Esophagus squamous epithelium (tissue), 5 donors: ENCODE results near the gene STAB1. TPM values are rescaled to one million over a fixed set of nuclear protein-coding genes. Genes with fewer than 3 reads are reported as not detected.

Experiments used
- DNase-seq: peaks from one replicate; lab custom pipeline; 2025; lab: John Stamatoyannopoulos, UW
- H3K27ac ChIP-seq, 4 donors: fragments of 200-600 bp; sonication (generic); one replicate each; pipeline ENCODE4 v1.5.1; 2016 to 2019; ENCODE audit warnings: mild to moderate bottlenecking in 1 of 4
- H3K27me3 ChIP-seq, 4 donors: fragments of 200-600 bp; sonication (generic); 1 replicate in 3 of 4; 2 replicates in 1 of 4; pipeline versions ENCODE4 v1.5.1 to v1.6.0; 2017 to 2021; ENCODE audit warnings: antibody characterized with exemption in 1 of 4
- H3K36me3 ChIP-seq, 3 donors: fragments of 200-600 bp; sonication (generic); one replicate each; pipeline ENCODE4 v1.5.1; 2016 to 2019
- H3K4me1 ChIP-seq, 3 donors: fragments of 200-600 bp; sonication (generic); one replicate each; pipeline ENCODE4 v1.5.1; 2017 to 2019
- H3K4me3 ChIP-seq, 4 donors: fragments of 200-600 bp; sonication (generic); 1 replicate in 3 of 4; 2 replicates in 1 of 4; pipeline ENCODE4 v1.5.1; 2016 to 2019; ENCODE audit warnings: mild to moderate bottlenecking in 2 of 4, moderate library complexity in 1 of 4
- H3K9me3 ChIP-seq, 3 donors: fragments of 200-600 bp; sonication (generic); one replicate each; pipeline ENCODE4 v1.5.1; 2016 to 2019
- CTCF ChIP-seq, 6 experiments: fragments of 450-650 bp in 4 of 6; fragments of 200-600 bp in 2 of 6; sonication (generic) in 2 of 6; IDR thresholded peaks; one replicate each; pipeline ENCODE4 v1.5.1; 2016 to 2019; ENCODE audit warnings: antibody characterized with exemption in 6 of 6, mild to moderate bottlenecking in 4 of 6, moderate library complexity in 4 of 6
- POLR2A ChIP-seq, 4 donors: fragments of 450-650 bp; IDR thresholded peaks; one replicate each; pipeline ENCODE4 v1.6.1; 2017; ENCODE audit warnings: antibody characterized with exemption in 4 of 4, mild to moderate bottlenecking in 4 of 4, moderate library complexity in 3 of 4
- WGBS, 2 donors: methylation state at CpG; one replicate each; pipeline ENCODE4 v1.1.5; 2018; 5-methylcytosine and 5-hydroxymethylcytosine counted together
- intact Hi-C: fragments of 100-400 bp; cut with DNase I; formaldehyde crosslinking; loops from one replicate; pipeline ENCODE4 v1.15.0; 2022
- total RNA-seq, 4 donors: library from RNA; depleted of rRNA; stranded (reverse); fragments of >200 nt; gene quantifications; one replicate each; pipeline ENCODE4 v1.1.0, GENCODE V29; 2016
- donor health status: DM: yes; HTN: yes; CAD: no.

The STAB1 gene
- total RNA-seq, 4 donors from 2014 or later, result 5.6 to 69.4 (median 32.3) TPM

DNA sequence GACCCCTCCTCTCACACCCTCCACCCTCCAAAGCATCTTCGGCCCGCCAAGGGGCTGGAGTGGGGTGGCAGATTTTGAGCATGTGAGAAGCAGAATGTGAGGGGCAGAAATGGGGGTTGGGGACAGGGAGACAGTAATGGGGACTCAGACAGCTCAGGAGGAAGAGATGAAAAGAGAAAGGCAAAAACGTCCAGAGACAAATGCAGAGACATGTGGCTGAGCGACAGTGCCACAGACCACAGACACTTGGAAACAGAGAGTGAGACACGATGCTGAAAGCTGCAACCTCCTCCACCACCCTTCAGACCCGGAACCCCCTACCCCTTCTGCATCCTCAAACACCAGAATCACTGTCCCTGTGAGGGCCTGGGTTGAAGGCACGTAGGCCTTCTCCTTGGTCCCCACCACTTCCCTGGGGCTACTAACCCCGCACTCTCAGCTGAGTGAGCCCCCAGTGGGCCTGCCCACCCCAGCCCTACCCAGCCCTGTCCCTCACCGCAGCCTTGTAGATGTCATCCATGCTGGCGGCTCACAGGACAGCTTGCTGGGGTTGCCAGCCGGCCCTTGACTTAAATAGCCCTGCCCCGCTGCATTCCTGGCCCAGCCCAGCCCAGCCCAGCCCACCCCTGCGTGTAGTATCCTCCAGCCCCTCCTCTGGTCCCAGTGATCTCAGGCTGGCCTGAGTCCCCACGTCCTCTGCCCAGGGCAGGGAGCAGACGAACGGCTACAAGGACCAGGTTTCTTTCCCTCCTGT, 41.5 kb upstream of the STAB1 start, which contains the start of gene TNNC1:
Gene TNNC1, minus strand, starts transcription at position 546 of the 754 bp plus-strand sequence. Its CDS starts 26 bp downstream, at position 520.
- Histone ChIP-seq H3K4me3 (peak within 1 kb of the TSS; percentile 89 to 97 (median 94)), H3K36me3 (peaks cover 3 to 14% (median 10%) of the 10 kb centered on the region in 3 donors), H3K27me3 (no peaks in the 10 kb centered on the region), H3K4me1 (peaks cover 27 to 49% (median 36%) of the 10 kb centered on the region in 3 donors), H3K27ac (peak within 1 kb of the TSS; percentile 90 to 95 (median 92)), H3K9me3 (no peaks in the 10 kb centered on the region)
- 73 to 83% methylated on average over 5 to 8 of the region's 16 CpGs for WGBS, 2 donors
- TF ChIP-seq CTCF (IDR thresholded peaks at IDR 0.05), result no peak
- TF ChIP-seq POLR2A (IDR thresholded peaks at IDR 0.05), result no peak
- no peak for DNase-seq
- intact Hi-C loops, result no loop called here

GRCh38 chr3:52454250-52454937, 40.7 kb upstream of the STAB1 start:
- Histone ChIP-seq H3K36me3 (peaks cover 9 to 22% (median 17%) of the 10 kb centered on the region in 3 donors), H3K9me3 (no peaks in the 10 kb centered on the region), H3K27ac (peak overlapping the region; percentile 90 to 95 (median 92)), H3K4me1 (peaks cover 27 to 55% (median 40%) of the 10 kb centered on the region in 3 donors), H3K27me3 (no peaks in the 10 kb centered on the region), H3K4me3 (peak overlapping the region in 3 of 4 donors; percentile 89 to 97 (median 92))
- intact Hi-C loops, result no loop called here
- DNase-seq, result no peak
- TF ChIP-seq CTCF (IDR thresholded peaks at IDR 0.05), result no peak
- no peak for TF ChIP-seq POLR2A (IDR thresholded peaks at IDR 0.05)
- 43 to 51% methylated on average over 6 to 7 of the region's 8 CpGs for WGBS, 2 donors

GRCh38 chr3:52454938-52455282, 40.2 kb upstream of the STAB1 start:
- no peaks in the 10 kb centered on the region for H3K9me3 ChIP-seq
- peaks cover 9 to 27% (median 18%) of the 10 kb centered on the region in 3 donors for H3K36me3 ChIP-seq
- no peak for DNase-seq
- H3K27me3 ChIP-seq, result no peaks in the 10 kb centered on the region
- intact Hi-C loops, result no loop called here
- peaks cover 27 to 55% (median 40%) of the 10 kb centered on the region in 3 donors for H3K4me1 ChIP-seq
- WGBS, 2 donors, result 29 to 35% methylated on average over 11 of the region's 11 CpGs
- H3K27ac ChIP-seq, result peak overlapping the region; percentile 90 to 95 (median 92)
- peak overlapping the region; percentile 89 to 97 (median 94) for H3K4me3 ChIP-seq
- TF ChIP-seq CTCF (IDR thresholded peaks at IDR 0.05) (no peak), POLR2A (IDR thresholded peaks at IDR 0.05) (no peak)

DNA sequence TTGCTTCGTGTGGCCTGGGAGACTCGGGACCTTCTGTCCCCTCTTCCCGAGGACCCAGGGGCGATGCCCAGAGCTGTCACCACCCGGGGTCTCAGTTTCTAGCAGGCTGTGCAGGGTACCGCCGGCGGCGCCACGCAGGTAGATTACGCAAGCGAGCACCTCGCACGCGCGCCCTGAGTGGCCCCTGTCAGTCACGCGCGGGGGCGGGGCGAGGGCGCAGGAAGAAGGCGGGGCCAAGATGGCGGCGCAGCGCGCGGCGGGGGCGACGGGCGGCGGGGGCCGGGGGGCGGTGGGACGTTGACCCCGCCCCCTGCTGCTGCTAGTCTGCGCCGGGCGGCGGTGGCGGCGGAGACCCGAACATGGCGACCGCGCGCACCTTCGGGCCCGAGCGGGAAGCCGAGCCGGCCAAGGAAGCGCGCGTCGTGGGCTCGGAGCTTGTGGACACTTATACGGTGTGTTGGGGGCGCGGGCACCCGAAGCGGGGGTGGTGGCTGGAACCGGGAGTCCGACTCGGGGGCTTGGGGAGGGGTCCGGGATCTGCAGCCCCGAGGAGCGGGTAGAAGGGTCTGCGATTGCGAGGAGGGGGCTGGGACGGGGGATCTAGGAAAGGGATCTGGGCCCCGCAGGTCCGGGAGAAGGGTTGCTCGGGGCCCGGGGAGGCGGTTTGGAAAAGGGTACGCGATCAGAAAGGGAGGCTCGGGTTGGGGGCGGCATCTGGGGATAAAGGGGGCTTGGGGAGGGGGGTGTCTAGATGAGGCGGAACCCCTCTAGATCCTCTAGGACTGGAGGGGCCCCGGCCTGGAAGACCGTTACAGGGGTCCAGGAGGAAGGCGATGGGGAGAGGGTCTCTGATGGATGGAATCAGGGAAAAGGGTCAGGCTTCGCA, 39.6 kb upstream of the STAB1 start, which contains the start of gene NISCH:
Gene NISCH, plus strand, starts transcription at position 322 of the 886 bp plus-strand sequence. Its CDS starts 38 bp downstream, at position 360.
- Histone ChIP-seq H3K27ac (peak within 1 kb of the TSS; percentile 90 to 95 (median 92)), H3K9me3 (no peaks in the 10 kb centered on the region), H3K27me3 (no peaks in the 10 kb centered on the region), H3K4me3 (peak within 1 kb of the TSS; percentile 89 to 97 (median 94)), H3K4me1 (peaks cover 27 to 55% (median 40%) of the 10 kb centered on the region in 3 donors), H3K36me3 (peaks cover 9 to 33% (median 22%) of the 10 kb centered on the region in 3 donors)
- 0 to 3% methylated on average over 13 to 24 of the region's 86 CpGs for WGBS, 2 donors
- peak; percentile 40 for DNase-seq
- intact Hi-C loops, result no loop called here
- peak in 2 of 4 donors; percentile 52 to 61 for TF ChIP-seq POLR2A (IDR thresholded peaks at IDR 0.05)
- no peak for TF ChIP-seq CTCF (IDR thresholded peaks at IDR 0.05)
